ENCODE results near the gene SEC23B. TPM values are rescaled to one million over a fixed set of nuclear protein-coding genes. Genes with fewer than 3 reads are reported as not detected.

Gene SEC23B
- 41.1 and 44.4 TPM in 2 replicates for total RNA-seq

DNA sequence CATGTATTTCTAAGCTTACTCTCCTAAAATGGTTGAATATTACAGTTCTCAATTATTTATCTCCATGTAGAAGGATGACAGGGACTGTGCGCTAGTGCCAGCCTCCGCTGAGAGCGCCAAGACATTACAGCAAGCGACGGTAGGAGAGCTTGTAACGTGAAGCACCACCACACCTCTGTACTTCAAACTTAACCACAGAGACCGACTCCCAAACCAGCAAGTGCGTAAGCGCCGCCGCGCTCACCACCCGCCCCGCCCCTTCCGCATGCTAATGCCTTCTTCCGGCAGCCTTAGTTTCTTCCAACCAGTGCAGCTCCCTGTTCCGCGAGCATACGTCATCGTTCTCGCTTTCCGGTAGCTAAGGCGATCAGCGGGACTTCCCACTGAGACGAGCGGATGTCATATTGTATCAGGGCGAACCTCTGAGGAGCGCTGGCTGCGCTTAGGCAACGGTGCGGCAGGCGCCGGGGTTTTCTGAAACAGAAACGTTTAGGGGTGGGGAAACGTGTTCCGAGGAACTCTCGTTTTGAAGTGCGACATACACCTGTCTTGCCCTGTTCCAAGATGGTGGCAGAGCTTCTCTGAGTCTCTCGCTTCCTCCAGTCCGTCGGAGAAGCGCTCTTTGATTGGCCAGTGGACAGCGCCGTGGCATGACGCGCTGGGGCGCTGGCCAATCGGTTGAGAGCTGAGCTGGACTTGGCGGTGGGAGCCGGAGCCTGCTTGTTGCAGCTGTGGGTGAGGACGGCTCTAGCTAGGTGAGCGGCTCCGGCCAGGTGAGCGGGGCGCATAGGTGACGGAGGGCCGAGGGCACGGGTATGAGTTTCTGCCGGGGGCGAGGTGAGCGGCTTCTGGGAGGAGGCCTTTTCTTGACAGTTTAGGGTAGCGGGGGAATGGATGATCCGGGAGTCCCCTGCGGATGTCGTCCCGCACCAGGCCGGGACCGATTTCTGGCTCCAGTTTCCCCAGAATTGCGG lies at the start of gene SEC23B:
Gene SEC23B (plus strand): TSS at position 723 of the 974 bp plus-strand sequence. CDS start 2,896 bp downstream, outside the sequence.

DNA sequence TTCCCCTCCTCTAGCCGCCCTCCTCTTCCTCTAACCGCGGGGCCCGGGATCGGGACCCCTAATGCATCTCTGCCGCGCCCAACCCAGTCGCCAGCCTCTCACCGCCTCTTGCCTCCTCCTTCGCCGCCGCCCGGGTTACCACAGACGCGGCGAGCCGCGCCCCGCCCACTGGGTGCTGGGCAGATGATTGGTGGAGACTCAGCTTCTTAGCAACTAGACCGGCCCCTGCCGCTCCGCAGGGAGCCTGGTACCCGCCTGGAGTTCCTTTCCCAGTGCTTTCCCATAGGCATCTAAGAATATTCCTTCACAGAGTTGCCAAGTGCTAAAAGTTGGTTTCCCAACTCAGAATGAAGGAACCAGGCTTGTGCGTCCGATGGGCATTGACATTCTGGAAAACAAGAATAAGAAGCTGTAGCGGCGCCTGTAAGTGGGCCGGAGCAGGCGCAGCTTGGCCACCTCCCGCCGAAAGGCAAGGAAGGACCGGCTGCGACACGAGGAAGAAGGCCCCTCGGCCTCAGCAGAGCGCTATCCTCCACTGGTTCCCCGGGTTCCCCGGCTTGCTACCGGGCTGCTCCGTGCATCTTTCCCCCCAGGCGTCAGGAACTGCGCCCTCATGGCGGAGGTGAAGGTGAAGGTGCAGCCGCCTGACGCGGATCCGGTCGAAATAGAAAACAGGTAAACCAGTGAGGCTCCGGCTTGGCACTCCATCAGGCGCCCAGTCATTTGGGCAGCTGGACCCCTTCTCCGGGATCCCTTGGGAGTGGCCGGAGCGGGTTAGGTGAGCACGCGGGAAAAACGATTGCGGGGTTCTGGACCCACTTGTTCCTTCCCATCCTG lies 40.6 kb upstream of the SEC23B start, which contains the start of the genes DZANK1 and POLR3F:
Gene DZANK1 (minus strand): TSS at position 137 of the 837 bp plus-strand sequence. CDS start 1,672 bp downstream, outside the sequence.
Gene POLR3F (plus strand): TSS at position 497 of the 837 bp plus-strand sequence. CDS start 117 bp downstream, at position 614.

DNA sequence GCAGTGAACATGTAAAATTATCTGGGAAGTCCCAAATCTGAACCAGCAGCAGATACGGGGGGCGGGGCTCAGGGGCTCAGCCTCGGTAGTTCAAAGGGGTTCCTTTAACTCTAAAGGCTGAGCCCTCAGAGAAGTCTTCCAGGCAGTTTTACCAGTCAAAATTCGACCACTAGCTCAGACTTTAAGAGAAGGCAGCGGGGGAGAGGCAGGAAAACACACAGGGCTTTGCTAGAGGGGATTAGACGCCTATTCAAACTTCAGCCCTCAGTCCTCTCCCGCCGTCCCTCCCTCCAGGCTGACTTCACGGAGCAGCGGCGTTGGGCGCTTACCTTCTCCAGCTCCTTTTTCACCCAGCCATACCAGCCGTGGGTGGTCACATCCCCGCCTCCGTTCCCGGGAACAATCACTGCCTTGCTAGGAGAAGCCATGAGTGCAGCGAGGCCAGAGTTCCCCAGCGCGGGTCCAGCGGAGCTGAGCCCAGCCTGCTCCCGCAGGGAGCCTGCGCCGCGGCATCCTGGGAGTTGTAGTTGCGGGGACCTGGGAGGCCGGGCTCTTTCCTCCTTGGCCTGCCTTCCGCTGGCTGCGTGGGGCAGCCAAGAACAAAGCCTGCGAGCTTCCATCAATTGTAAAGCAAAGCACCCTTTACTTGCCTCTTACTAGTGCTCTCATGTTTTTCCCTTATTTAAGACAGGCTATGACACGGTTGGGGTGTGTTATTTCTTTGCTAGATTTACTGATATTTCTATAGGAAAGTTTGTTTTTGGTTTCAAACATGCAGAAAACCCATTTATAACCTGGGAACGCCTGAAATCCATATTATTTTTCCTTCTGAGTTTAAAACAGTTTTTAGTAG lies 10.8 kb upstream of the SEC23B start, which contains the start of gene RBBP9:
Gene RBBP9 (minus strand): TSS at position 486 of the 853 bp plus-strand sequence. CDS start 58 bp downstream, at position 428.

GRCh38 chr20:18566892-18567738 lies 59.4 kb downstream of the SEC23B start, which contains the start of gene SMIM26:
Gene SMIM26 (plus strand): TSS chr20:18567432. CDS start chr20:18567479, 47 bp downstream.

DNA sequence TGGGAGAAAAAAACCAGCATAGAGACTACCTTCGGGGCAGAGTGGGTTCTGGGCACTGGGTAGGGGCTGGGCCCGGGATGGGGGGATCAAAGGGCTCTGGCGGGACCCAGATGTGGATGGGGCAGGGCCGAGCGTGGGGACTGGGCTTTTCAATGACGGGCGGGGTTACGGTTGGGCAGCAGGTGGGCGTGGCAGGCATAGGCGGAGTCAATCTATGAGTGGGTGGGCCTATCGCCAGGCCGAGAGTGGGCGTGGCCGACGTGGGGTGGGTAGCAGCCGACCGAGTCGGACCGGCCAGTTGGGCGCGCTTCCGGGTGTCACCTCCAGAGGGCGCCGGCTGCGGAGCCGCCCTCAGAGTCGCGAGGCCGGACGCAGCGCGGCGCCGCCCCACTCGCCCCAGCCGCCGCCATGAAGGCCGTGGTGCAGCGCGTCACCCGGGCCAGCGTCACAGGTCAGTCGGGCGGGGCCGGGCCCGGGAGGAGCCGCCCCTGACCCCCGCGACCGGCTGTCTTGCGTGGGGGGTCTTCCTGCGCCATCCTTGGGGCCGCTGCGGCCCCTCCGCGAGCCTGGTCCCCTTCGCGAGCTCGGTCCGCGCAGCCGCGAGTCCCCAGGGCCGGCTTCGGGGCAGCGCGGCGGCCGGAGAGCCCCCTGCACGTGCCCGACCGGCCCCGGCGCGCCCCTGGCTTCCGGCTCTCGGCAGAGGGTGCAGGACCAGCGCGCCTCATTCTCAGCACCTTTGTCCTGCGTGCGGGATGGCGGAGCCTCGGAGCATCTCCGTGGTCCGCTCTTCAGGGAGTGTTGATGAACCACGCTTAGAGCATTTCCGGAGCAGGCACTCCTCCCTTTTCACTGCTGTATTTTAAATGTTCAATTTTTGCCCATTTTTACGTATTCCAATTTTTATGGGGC lies 80.2 kb downstream of the SEC23B start, which contains the start of gene DTD1:
Gene DTD1 (plus strand): TSS at position 390 of the 909 bp plus-strand sequence. CDS start 19 bp downstream, at position 409.

Other genes with a start within 250 kb of the SEC23B start
- 10.4 and 12.4 TPM in 2 replicates for gene ZNF133, start 219.4 kb upstream of the SEC23B start, total RNA-seq
- gene DZANK1, start 40.9 kb upstream of the SEC23B start, total RNA-seq, result 0.81 and 1.5 TPM in 2 replicates
- gene POLR3F, start 40.5 kb upstream of the SEC23B start, total RNA-seq, result 5.3 and 10.9 TPM in 2 replicates
- gene RBBP9, start 10.7 kb upstream of the SEC23B start, total RNA-seq, result 12.4 and 16.1 TPM in 2 replicates
- gene SMIM26, start 59.5 kb downstream of the SEC23B start, total RNA-seq, result 87.3 and 137 TPM in 2 replicates
- 53.5 and 59.0 TPM in 2 replicates for gene DTD1, start 80.1 kb downstream of the SEC23B start, total RNA-seq

Measured in mesangial cell (primary cell).